Stomach (tissue), 4 donors: ENCODE data around the gene COL8A2.

Source experiments
- CTCF ChIP-seq, 7 experiments: fragments of 450-650 bp in 4 of 7; fragments of 200-600 bp in 3 of 7; sonication (generic) in 3 of 7; IDR thresholded peaks; one replicate each; pipeline ENCODE4 v1.5.1; 2016 to 2019; ENCODE audit warnings: antibody characterized with exemption in 7 of 7, control low read depth in 2 of 7, mild to moderate bottlenecking in 1 of 7
- EP300 ChIP-seq: sonication (generic); formaldehyde crosslinking; IDR thresholded peaks from one replicate; pipeline ENCODE4 v1.6.1; 2017; ENCODE audit warnings: antibody characterized with exemption
- POLR2AphosphoS5 ChIP-seq, 3 donors: sonication (generic); formaldehyde crosslinking; IDR thresholded peaks; one replicate each; pipeline ENCODE4 v1.6.1; 2016; ENCODE audit warnings: antibody characterized with exemption in 3 of 3

- TF ChIP-seq EP300: no peak
- no peak for TF ChIP-seq CTCF (IDR thresholded peaks at IDR 0.05)
- TF ChIP-seq POLR2AphosphoS5 (IDR thresholded peaks at IDR 0.05): no peak
These were observed 43.5 kb upstream of the COL8A2 start for GRCh38 chr1:36168514-36168913.
